ENCODE measurements around the gene MSRB1. TPM values are rescaled to one million over a fixed set of nuclear protein-coding genes. Genes with fewer than 3 reads are reported as not detected.

MSRB1 gene
- total RNA-seq, 2 donors from 2014 or later = 13.7 to 21.9 TPM

- H3K27ac ChIP-seq = no peak overlapping the region
- peaks cover 11% of the 10 kb centered on the region for H3K36me3 ChIP-seq
- H3K4me1 ChIP-seq = peaks cover 0 to 33% of the 10 kb centered on the region in 2 donors
- no peak for TF ChIP-seq CTCF (IDR thresholded peaks at IDR 0.05)
- DNase-seq (ENCODE audit: low spot score) = no peak
- H3K27me3 ChIP-seq = peaks cover 16 to 26% of the 10 kb centered on the region in 2 donors
- H3K4me3 ChIP-seq = peak overlapping the region; percentile 21 to 31
- H3K9me3 ChIP-seq = no peaks in the 10 kb centered on the region
These were observed 47.5 kb upstream of the MSRB1 start for GRCh38 chr16:1990351-1991134.

- no peak for DNase-seq (ENCODE audit: low spot score)
- no peak overlapping the region for H3K27ac ChIP-seq
- no peaks in the 10 kb centered on the region for H3K9me3 ChIP-seq
- H3K4me1 ChIP-seq = peaks cover 0 to 37% of the 10 kb centered on the region in 2 donors
- peaks cover 16 to 26% of the 10 kb centered on the region in 2 donors for H3K27me3 ChIP-seq
- H3K4me3 ChIP-seq = peak overlapping the region; percentile 21 to 31
- H3K36me3 ChIP-seq = peaks cover 12% of the 10 kb centered on the region
- TF ChIP-seq CTCF (IDR thresholded peaks at IDR 0.05) = no peak
These were observed 47.0 kb upstream of the MSRB1 start for GRCh38 chr16:1990101-1990350.

- peaks cover 16 to 26% of the 10 kb centered on the region in 2 donors for H3K27me3 ChIP-seq
- H3K27ac ChIP-seq = no peak within 1 kb of the TSS
- H3K4me3 ChIP-seq = peak within 1 kb of the TSS; percentile 21 to 31
- H3K36me3 ChIP-seq = peaks cover 12% of the 10 kb centered on the region
- peaks cover 0 to 43% of the 10 kb centered on the region in 2 donors for H3K4me1 ChIP-seq
- TF ChIP-seq CTCF (IDR thresholded peaks at IDR 0.05) = no peak
- no peak for DNase-seq (ENCODE audit: low spot score)
- H3K9me3 ChIP-seq = no peaks in the 10 kb centered on the region
These were observed 46.5 kb upstream of the MSRB1 start, which contains the start of gene SYNGR3 for GRCh38 chr16:1989209-1990100. SYNGR3 (plus strand) TSS chr16:1989970; CDS start chr16:1990103, 133 bp downstream.

- TF ChIP-seq CTCF (IDR thresholded peaks at IDR 0.05) = no peak
- Histone ChIP-seq H3K27me3 (peaks cover 16 to 26% of the 10 kb centered on the region in 2 donors), H3K4me1 (peaks cover 0 to 50% of the 10 kb centered on the region in 2 donors), H3K9me3 (no peaks in the 10 kb centered on the region), H3K36me3 (peaks cover 12% of the 10 kb centered on the region), H3K27ac (no peak overlapping the region), H3K4me3 (no peak overlapping the region)
- no peak for DNase-seq (ENCODE audit: low spot score)
These were observed 44.2 kb upstream of the MSRB1 start for GRCh38 chr16:1987198-1987597.

- peaks cover 0 to 37% of the 10 kb centered on the region in 2 donors for H3K4me1 ChIP-seq
- H3K4me3 ChIP-seq = no peak overlapping the region
- DNase-seq (ENCODE audit: low spot score) = no peak
- H3K9me3 ChIP-seq = no peaks in the 10 kb centered on the region
- H3K27ac ChIP-seq = no peak overlapping the region
- H3K27me3 ChIP-seq = peaks cover 14 to 17% of the 10 kb centered on the region in 2 donors
- no peak for TF ChIP-seq CTCF (IDR thresholded peaks at IDR 0.05)
- H3K36me3 ChIP-seq = peaks cover 12% of the 10 kb centered on the region
These were observed 42.6 kb upstream of the MSRB1 start for GRCh38 chr16:1985466-1986150.
